ENCODE results near the gene C4orf51. TPM values are rescaled to one million over a fixed set of nuclear protein-coding genes. Genes with fewer than 3 reads are reported as not detected.

C4orf51 gene
- total RNA-seq, 1 donor from 2014 or later = not detected

- DNase-seq = no peak
These were observed 80.2 kb downstream of the C4orf51 start for GRCh38 chr4:145760176-145760575.

- no peak for DNase-seq
These were observed 81.3 kb downstream of the C4orf51 start for GRCh38 chr4:145760961-145761929.

- DNase-seq = no peak
These were observed 82.8 kb downstream of the C4orf51 start for GRCh38 chr4:145762719-145763118.

- no peak for DNase-seq
These were observed 83.5 kb downstream of the C4orf51 start for GRCh38 chr4:145763399-145763798.

- DNase-seq = no peak
These were observed 86.3 kb downstream of the C4orf51 start for GRCh38 chr4:145766273-145766672.

- no peak for DNase-seq
These were observed 89.6 kb downstream of the C4orf51 start for GRCh38 chr4:145769450-145770037.

GRCh38 chr4:145770124-145770523 lies 90.2 kb downstream of the C4orf51 start:
- DNase-seq = no peak

- DNase-seq = no peak
These were observed 92.4 kb downstream of the C4orf51 start for GRCh38 chr4:145772347-145772746.

- DNase-seq = peak; percentile 31
These were observed 93.8 kb downstream of the C4orf51 start for GRCh38 chr4:145773581-145774234.

GRCh38 chr4:145774473-145774872 lies 94.5 kb downstream of the C4orf51 start:
- DNase-seq = no peak

- no peak for DNase-seq
These were observed 95.5 kb downstream of the C4orf51 start for GRCh38 chr4:145775406-145775805.

- DNase-seq = no peak
These were observed 96.3 kb downstream of the C4orf51 start for GRCh38 chr4:145776208-145776607.

- DNase-seq = no peak
These were observed 99.4 kb downstream of the C4orf51 start for GRCh38 chr4:145779319-145779801.

- DNase-seq = no peak
These were observed 101.4 kb downstream of the C4orf51 start for GRCh38 chr4:145781351-145781750.

Other genes starting within 250 kb of the C4orf51 start
- 80.7 TPM for gene SMAD1, start 198.3 kb upstream of the C4orf51 start, total RNA-seq
- 7.4 TPM for gene MMAA, start 60.8 kb upstream of the C4orf51 start, total RNA-seq

Data from tongue (tissue), 2 donors.